ENCODE measurements around the gene MCF2L.

Gene MCF2L

DNA sequence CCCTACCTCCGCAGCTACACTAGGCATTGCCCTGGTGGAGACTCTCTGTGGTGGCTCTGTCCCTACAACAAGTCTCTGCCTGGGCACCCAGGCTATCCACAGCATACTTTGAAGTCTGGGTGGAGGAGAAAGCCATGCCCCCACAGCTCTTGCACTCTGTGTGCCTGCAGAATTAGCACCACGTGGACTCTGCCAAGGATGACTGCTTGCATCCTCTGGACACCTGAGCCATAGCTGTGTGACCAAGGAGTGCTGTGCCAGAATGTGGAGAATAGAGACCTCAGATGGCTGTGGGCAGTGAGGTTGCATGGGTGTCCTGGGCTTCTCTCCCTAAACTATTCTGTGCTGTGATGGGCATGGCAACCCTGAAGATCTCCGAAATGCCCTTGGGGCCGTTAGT, 21.2 kb upstream of the MCF2L start:
- no peak for DNase-seq (ENCODE audit: low read depth in 2 of 3, low spot score in 1 of 3)

DNA sequence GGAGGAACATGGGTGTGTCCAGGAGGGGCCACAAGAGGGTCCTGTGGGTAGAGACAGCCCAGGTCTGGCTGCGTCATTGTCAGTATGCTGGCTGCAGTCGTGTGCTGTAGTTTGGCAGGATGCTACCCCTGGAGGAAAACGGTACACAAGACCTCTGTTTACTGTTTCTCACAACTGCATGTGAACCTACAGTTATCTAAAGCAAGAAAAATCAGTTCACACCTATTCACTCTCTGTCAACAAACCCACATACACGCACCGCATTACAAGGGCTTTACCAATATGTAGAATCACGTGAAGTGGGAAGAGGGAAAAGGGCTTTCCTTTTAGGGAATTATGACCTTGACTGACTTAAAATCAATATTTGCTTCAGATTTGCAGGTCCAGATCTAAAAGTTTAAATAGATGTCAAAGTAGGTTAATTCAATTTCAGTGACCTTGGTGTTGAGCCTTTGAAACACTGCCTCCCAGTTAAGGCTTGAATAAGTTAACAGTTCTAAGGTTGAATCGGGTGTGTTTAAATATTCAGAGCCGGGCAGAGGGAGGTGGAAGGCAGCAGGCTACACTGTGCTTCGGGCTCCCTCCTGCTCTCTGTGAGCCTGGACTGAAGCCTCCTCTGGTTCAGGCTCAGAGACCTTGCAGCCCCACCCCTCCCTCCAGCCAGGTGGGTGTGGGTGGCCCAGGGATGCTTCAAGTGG, 17.2 kb upstream of the MCF2L start:
- no peak for DNase-seq (ENCODE audit: low read depth in 2 of 3, low spot score in 1 of 3)

DNA sequence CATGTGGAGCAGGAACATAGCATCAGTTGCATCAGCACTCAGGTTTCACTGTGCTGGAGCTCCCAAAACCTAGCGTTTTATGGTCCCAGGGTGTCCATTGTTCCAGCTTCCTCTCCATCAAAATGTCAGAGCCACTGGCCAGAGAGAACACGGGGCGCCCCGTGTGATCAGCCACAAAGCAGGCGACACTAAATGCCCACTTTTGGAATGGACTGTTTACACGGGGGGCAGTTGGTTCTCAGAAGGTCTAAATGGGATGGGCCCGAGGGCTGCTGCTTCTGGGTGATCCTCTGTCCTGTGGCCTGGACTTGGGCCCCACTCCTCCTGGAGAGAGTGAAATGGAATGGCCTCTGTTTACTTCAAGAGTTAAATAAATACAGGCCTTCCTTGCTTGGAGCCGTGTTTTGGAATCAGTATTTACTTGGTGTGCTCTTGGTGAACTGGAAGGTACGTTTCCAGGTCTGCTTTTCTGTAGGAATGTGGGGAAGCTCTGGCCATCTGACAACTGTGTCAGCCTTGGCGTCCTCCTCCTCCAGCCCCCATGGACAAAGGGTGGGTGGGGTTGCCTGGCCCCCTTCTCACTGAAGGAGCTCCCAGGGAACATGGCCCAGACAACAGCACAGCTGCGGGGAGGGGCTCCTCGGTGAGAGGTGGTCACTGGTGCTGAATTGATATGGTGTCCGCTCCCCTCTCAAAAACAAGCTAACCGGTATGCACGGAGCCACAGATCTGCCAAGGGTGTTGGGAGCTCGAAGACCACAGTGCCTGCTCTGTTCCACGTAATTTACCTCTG, 16.1 kb upstream of the MCF2L start:
- no peak for DNase-seq (ENCODE audit: low read depth in 2 of 3, low spot score in 1 of 3)

DNA sequence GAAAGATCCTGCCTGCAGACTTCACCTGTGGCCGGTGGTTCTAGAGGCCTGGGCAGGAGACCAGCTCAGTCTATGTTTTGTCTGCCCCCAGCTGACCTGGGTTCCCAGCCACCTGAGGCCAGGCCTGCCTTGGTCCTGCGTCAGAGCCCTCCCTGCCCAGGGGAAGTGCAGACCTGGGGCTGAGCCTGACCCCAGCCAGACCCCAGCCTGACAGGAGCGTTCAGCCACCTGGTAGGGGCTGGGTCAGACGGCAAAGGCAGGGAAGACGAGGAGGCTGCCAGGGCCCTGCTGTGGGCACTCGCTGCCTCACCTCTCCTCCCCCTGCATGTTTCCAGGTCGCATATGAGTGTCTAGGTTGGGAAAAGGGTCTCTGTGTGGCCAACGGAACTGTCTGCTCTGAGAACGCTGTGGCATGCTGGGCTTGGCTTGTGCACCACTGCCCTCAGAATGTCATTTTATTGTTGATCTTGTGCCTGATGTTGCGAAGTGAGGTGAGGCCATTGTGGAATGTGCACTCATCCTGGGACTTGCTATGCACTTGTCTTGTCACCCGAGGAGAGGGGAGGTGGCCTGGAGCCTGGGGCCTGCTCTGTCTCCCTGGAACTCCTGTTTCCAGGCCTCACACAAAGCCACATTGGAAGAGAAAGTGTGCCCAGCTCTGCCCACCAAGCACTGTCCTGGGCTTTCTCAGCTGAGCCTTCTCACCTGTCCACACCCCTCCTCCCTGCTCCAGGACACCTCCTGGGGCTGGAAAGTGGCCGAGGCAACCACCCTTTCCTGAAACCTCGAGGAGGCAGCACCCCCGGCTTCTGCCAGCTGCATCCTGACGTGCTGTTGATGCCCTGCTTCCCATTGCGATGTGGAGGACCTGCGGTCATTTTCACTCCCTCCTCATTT, 15.2 kb upstream of the MCF2L start:
- DNase-seq (ENCODE audit: low read depth in 2 of 3, low spot score in 1 of 3): no peak

DNA sequence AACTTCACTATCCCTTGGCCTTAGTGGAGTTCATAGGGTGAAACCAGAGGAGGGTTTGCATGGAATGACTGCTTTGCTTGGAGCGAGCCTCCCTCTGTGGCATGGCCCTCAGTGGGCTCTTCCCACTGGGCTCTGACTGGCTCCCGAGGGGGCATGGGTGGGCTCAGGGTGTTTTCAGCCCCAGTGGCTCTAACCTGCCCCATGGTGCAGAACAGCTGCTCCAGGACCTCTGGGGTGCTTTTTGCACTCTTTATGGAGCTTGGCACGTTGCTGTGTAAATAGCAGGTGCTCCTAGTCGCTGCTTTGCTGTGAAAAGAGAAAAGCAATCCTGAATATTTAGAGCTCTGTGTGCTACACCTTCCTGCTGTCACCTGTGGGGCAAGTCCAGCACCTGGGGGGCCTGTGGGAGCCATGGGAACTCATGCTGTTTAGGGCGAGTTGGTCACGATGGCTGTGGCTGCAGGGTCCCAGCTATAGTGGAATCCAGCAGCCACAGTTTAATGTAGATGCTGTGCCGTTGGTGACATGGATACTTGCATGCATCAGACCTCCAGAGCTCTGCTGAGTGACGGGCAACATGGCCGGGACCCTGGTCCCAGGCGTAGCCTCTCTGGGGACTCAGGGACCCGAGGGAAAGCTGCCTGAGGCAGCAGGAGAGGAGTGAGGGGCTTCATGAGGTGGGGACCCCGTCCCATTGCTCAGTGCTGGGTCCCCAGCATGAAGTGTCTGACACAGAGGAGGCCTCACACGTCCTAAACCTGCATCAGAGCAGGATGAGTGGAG, 14.3 kb upstream of the MCF2L start:
- no peak for DNase-seq (ENCODE audit: low read depth in 2 of 3, low spot score in 1 of 3)

DNA sequence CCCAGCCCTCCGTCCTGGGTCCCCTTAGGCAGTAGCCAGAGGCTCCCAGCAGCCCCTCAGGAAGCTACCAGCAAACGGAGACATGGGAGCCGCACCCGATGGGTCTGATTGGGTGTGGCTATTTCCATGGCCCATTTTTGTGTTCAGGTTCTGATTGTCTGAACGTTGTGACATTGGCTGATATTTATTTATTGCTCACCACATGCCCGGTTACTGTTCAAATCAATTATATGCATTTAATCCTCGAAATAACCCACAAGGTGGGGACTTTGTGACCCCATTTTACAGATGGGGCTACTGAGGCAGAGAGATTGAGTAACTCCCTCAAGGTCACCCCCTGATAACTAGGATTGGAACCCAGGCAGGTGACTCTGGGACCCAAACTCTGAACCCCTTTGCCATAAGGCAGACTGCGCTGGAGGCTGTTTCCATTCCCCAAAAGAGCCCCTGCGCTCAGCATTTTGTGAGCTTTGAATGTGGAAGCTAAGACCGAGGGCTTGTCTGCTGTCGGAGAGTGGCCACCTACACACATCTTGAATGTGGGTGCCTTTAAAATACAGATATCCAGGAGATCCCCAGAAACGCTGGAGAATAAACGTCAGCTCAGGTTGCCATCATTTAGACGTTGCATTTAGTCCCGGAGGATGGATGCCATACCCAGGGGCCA, 13.6 kb upstream of the MCF2L start:
- DNase-seq (ENCODE audit: low read depth in 2 of 3, low spot score in 1 of 3): no peak

DNA sequence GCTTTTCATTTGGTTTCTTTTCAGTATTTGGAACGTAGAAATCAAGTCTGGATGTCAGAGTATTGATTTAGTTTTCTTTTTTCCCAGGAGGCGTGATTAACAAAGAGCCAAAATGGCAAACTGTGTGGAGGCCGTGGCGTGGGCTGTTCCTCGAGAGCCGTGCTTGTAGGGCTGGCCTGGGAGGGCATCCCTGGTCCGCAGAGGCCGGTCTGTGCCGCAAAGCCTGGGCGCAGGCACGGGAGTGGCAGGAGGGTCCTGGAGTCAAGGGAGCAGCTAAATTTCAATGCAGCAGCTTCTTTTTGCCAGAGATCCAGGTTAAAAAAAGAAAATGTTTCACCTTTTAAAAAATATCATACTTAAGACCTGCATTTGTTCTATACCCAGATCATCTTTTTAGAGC, 13.1 kb upstream of the MCF2L start:
- DNase-seq (ENCODE audit: low read depth in 2 of 3, low spot score in 1 of 3): no peak

DNA sequence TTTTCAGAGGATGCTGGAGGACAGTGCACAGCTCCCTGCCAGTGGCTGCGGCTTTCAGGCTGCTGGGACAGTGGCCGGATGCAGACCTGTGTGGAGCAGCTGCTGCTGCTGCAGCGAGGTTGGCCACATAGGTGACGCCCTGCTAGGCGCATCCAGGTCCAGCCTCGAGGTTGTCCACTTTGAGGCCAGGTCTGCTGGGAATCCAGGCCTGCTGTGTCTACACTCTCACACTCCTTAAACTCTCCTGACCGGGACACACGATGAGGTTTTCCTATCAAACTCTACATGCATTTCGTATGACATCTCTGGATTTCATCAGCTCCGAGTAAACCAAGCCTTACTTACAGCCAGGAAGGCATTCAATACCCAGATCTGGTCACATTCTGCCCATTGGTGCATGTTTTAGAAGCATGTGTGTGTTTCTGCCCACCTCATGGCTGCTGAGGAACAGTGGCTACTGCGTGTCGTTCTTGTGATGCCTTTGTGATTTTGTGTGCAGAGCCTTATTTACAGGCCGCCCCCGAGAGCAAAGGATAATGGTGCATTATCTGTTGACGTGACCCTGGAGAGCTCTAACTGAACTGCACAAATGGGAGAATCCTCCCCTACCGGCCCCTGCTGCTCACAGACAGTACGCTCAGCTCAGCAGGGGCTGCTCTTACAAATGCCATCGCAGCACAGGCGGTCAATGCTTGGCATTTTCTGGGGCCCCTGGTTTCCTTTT, 12.3 kb upstream of the MCF2L start:
- DNase-seq (ENCODE audit: low read depth in 2 of 3, low spot score in 1 of 3): no peak

DNA sequence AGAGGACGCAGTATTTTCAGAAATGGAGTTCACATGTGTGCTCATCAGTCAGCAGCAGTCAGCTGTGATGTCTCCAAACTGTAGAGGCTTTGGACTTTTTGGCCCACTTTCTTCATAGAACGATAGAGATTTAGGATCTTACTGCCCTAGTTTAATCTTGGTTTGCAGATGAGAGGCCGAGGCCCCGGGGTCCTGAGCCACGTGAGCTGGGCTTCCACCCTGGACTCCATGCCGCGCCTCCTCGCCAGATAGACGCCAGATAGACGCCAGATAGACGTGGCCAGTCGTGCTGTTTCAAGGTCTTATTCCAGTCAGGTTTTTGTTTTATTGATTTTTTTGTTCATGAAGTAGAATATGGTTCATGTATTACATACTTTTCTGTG, 11.7 kb upstream of the MCF2L start:
- DNase-seq (ENCODE audit: low read depth in 2 of 3, low spot score in 1 of 3): no peak

DNA sequence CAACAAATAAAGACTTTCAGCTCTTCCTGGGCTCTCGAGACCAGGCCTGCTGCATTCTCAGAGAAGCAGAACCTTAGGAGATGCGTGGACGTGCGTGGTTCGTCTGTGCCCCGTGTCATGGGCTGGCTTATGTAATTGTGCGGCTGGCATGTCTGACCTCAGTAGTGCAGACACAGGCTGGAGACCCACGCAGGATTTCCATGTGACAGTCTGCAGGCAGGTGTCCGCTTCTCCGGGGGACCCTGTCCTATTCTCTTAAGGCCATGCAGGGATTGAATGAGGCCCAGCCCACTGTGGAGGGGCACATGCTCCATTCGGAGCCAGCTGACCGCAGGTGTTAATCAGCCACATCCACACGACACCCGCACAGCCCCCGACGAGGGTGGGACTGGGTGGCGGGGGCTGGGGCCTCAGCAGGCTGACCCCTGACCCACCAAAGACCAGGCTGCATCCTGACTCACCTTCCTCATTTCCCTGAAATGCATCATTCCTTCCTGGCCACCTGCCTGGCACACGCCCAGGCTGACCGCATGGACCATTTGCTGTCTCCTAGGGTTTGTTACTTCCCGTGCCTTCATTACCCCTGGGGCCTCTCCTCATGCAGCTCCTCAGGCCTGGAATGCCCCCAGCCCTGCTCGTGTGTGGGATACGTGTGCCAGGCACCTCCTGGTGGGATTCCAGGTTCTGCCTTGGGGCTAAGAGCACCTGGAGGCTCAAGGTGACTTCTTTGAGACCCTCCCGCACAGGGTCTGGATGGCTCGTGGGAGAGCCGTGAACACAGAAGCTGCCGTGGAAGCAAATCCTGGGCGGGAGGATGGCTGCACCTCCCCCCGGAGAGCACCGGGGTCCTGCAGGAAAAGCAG, 10.7 kb upstream of the MCF2L start:
- no peak for DNase-seq (ENCODE audit: low read depth in 2 of 3, low spot score in 1 of 3)

DNA sequence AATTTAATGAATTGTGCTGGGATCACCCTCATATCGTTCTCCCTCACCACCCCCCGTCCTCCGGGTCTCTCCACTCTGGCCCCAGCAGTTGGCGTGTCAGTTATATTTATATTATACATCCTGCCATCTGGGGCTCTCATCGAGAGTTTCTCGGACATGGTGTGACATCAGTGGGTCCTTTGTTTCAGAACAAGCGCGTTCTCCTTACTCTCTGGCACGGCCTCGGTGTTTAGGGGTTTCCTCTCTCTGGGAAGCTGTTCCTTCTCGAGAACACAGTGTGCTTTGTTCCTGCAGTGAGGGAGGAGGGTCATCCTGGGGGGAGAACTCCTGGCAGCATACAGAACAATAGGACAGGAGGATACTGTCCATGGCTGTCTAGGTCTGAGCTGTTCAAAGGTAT, 9.8 kb upstream of the MCF2L start:
- no peak for DNase-seq (ENCODE audit: low read depth in 2 of 3, low spot score in 1 of 3)

DNA sequence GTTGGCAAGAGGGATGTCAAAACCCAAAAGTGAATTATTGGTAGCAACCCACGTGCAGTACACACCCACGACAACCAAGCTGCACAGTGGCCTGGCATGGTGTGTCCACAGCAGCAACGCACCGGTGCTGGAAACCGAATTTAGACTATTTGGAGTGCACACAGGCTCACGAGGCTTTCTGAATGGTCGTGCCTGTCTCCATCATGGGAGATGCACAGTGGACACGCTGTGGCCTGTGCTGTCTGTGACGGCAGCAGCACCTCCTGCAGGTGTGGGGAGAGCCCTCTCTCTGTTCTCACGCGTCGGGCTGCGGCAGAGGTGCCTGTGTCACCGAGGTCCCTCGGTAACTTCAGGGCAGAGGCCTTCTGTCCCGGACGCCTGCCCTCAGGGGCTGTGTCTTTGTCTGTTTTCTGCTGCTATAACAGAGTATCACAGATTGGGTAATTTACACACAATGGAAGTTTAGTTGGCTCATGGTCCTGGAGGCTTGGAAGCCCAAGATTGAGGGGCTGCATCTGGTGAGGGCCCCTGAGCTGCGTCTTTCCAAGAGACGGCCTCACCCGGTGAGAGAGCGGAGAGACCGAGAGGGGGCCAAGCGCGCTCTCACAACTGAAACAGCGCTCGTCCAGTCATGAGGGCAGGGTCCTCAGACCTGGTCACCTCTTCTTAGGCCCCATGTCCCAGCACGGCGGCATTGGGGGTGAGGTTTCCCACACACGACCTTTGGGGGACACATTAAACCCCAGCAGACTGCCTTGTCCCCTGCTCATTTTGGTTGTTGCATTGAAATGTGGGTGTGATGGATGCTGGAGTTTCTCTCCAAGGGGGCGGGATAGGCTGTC, 9.1 kb upstream of the MCF2L start:
- DNase-seq (ENCODE audit: low read depth in 2 of 3, low spot score in 1 of 3): no peak

DNA sequence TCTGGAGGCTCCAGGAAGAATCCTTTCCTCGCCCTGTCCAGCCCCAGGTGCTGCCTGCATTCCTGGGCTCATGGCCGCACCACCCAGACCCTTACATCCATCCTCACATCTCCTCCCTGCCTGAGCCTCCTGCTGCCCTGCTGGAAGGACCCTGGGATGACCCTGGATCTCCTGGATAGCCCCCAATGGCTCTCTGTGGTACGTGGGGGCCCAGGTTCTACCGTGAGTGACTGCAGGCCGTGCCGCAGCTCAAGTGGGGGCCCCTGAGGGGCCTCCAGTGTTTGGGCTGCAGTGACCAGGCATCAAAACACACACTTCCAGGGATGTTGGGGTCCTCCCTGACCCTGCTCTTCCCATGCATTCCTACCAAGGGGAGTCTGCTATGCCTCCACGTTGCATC, 8.3 kb upstream of the MCF2L start:
- DNase-seq (ENCODE audit: low read depth in 2 of 3, low spot score in 1 of 3): no peak

DNA sequence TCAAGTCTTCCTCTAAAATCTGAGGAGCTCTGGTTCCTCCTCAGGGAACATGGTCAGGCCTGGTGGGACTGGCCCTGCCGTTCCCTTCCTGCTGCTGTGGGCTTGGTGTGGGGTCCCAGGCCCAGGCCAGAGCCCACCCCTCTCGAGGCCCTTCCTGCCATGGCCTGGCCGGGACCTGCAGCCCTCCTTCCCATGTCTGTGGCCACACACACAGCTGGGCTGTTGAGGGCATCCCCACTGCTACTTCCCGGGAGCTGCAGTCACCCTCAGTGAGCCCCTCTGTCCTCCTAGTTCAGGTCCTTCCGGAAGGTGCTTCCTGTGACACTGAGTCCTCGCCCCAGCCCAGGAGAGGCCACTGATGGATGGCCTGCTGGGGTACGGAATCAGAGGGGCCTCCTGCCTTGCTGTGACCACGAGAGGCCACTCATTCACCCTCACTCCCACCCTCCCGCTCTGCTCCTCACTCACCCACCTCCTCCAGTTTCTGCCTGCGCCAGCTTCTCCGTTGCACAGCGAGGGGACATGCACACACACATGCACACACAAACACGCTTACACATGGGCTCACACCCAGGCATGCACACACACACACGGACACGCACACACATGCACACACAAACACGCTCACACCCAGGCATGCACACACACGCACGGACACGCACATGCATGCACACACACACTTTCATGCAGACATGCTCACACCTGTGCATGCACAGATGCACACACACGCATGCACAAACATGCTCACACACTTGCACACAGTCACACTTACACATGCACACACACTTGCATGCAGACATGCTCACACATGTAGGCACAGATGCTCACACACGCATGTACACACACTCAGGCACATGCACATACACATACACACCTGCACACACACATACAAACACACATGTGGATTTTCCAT, 7.3 kb upstream of the MCF2L start:
- DNase-seq (ENCODE audit: low read depth in 2 of 3, low spot score in 1 of 3): no peak

DNA sequence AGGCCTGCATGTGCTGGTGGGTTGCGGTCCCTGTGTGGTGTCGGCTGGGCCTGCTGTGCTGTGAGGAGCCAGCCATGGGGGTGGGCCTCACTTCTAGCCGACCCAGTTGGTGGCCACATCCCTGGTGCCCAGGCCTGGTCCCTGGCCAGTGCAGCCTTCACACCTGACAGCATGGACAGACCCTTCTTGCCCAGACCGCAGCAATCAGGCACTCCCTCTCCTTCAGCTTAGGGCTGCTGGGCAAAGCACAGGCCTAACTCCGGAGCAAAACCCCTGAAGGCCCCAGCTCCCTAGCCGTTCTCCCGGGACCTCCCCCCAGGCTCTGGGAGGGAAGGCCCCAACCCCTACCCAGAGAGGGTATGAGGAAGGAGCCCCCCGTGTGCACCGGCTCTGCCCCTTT, 6.6 kb upstream of the MCF2L start:
- DNase-seq (ENCODE audit: low read depth in 2 of 3, low spot score in 1 of 3): no peak

DNA sequence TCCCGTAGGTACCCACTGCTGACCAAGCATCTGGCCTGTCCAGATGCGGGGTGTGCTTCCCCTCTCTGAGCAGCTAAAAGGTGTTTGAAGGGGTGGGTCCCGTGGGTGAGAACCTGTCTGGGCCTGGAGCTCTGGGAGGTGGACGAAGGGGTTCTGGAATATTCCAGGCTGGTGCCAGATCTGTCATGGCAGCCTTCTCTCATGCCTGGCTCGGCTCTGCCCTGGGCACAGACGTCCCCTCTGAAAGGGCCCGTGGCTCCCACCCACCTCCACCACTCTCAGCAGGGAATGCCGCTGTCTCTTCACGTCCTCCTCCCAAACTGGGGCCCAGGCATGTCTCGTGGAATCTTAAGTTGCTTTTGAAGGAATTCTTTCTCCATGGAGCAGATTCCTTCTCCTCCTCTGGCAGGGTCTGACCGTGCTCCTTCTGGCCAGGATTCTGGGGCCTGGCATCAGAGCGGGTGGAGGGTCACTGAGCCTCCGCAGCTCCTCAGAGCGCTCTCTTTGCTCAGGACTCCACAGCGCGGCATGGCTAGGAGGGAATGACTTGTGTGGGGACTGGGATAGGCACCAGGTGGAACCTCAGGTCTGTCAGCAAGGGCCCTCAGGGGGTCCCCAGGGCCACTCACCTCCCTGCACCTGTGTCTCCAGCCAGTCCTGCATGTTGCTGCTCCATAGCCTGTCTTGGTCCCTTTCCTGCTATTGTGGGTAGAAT, 5.9 kb upstream of the MCF2L start:
- DNase-seq (ENCODE audit: low read depth in 2 of 3, low spot score in 1 of 3): no peak

All from stimulated activated CD4-positive, alpha-beta T cell treated with anti-CD3 and anti-CD28 coated beads, Interleukin-12 subunit alpha, Interleukin-12 subunit beta, amount 100 ng/mL, for 48 hours (primary cell).